B cell (primary cell): ENCODE data around the gene SDHAF2. TPM values are rescaled to one million over a fixed set of nuclear protein-coding genes. Genes with fewer than 3 reads are reported as not detected.

Experiments used
- ATAC-seq: fragments of 200-7000 bp; cut with Tn5 transposase; one replicate; pipeline ENCODE4 v1.10.0; 2021; ENCODE audit warnings: low read depth, mild to moderate bottlenecking, moderate number of reproducible peaks, moderate library complexity
- CTCF ChIA-PET: fragments of 350-600 bp; sonication (Branson Sonifier 250); formaldehyde crosslinking; loops from one replicate; lab custom pipeline; 2021; ENCODE audit warnings: antibody characterized with exemption, inconsistent platforms; lab: Charles Lee
- POLR2A ChIA-PET: fragments of 350-600 bp; sonication (Branson Sonifier 250); formaldehyde crosslinking; loops from one replicate; lab custom pipeline; 2021; ENCODE audit warnings: antibody characterized with exemption; lab: Charles Lee
- DNase-seq: peaks from one replicate; pipeline ENCODE4 v3.0.0; 2013
- H2AFZ ChIP-seq: 2 replicates; pipeline ENCODE4 v1.6.1; 2012; ENCODE audit warnings: mild to moderate bottlenecking, low read depth, low read length; ENCODE audit not compliant: insufficient read depth, poor library complexity, severe bottlenecking
- H3K27ac ChIP-seq, 2 donors: 1 replicate in 1 of 2; 2 replicates in 1 of 2; pipeline ENCODE4 v1.5.1; 2012 to 2013; ENCODE audit warnings: low read length in 2 of 2, mild to moderate bottlenecking in 2 of 2, moderate library complexity in 1 of 2
- H3K27me3 ChIP-seq, 4 experiments: fragments of 200-600 bp in 1 of 4; sonication (generic) in 1 of 4; replicated peaks in 1 of 4; 1 replicate in 2 of 4; 2 replicates in 2 of 4; pipeline versions ENCODE4 v1.6.1 to v1.7.0; 2013 to 2016; ENCODE audit warnings: low read length in 3 of 4, mild to moderate bottlenecking in 2 of 4, mixed read lengths in 1 of 4, moderate library complexity in 1 of 4; ENCODE audit not compliant: insufficient read depth in 4 of 4, control insufficient read depth in 3 of 4; ENCODE audit errors: control extremely low read depth in 1 of 4
- H3K36me3 ChIP-seq, 2 experiments: replicated peaks in 1 of 2; 1 replicate in 1 of 2; 2 replicates in 1 of 2; pipeline versions ENCODE4 v1.6.1 to v1.7.1; 2013; ENCODE audit warnings: low read length in 1 of 2; ENCODE audit not compliant: insufficient read depth in 2 of 2, control insufficient read depth in 1 of 2; ENCODE audit errors: control extremely low read depth in 1 of 2, extremely low read depth in 1 of 2
- H3K4me1 ChIP-seq, 2 donors: fragments of 200-600 bp in 1 of 2; sonication (generic) in 1 of 2; 1 replicate in 1 of 2; 2 replicates in 1 of 2; pipeline versions ENCODE4 v1.5.1 to v1.6.1; 2013 to 2017; ENCODE audit warnings: low read length in 2 of 2; ENCODE audit not compliant: control insufficient read depth in 2 of 2, insufficient read depth in 2 of 2
- H3K4me2 ChIP-seq: replicated peaks from 2 replicates; pipeline ENCODE3; 2012; ENCODE audit warnings: mild to moderate bottlenecking, low read depth, low read length; ENCODE audit not compliant: poor library complexity, severe bottlenecking
- H3K4me3 ChIP-seq, 5 experiments: fragments of 200-600 bp in 1 of 5; sonication (generic) in 1 of 5; 1 replicate in 3 of 5; 2 replicates in 2 of 5; pipeline versions ENCODE4 v1.5.1 to v1.7.0; 2011 to 2016; ENCODE audit warnings: low read length in 4 of 5, mild to moderate bottlenecking in 4 of 5, low read depth in 2 of 5, control low read depth in 1 of 5, moderate library complexity in 1 of 5; ENCODE audit not compliant: insufficient read depth in 1 of 5; ENCODE audit errors: control extremely low read depth in 1 of 5, extremely low read depth in 1 of 5
- H3K79me2 ChIP-seq: fragments of 200-600 bp; sonication (generic); one replicate; pipeline ENCODE4 v1.6.0; 2016; ENCODE audit warnings: low read length; ENCODE audit not compliant: control insufficient read depth, insufficient read depth
- H3K9ac ChIP-seq: fragments of 200-600 bp; sonication (generic); 2 replicates; pipeline ENCODE4 v1.6.1; 2017; ENCODE audit warnings: mild to moderate bottlenecking, low read length, moderate library complexity
- H3K9me3 ChIP-seq, 3 donors: one replicate each; pipeline versions ENCODE4 v1.6.1 to v1.7.1; 2013; ENCODE audit warnings: low read length in 2 of 3; ENCODE audit not compliant: control insufficient read depth in 2 of 3, insufficient read depth in 1 of 3; ENCODE audit errors: control extremely low read depth in 1 of 3
- H4K20me1 ChIP-seq: 2 replicates; pipeline ENCODE4 v1.6.0; 2012; ENCODE audit warnings: mild to moderate bottlenecking, low read length; ENCODE audit not compliant: insufficient read depth, control insufficient read depth, poor library complexity, severe bottlenecking
- H3K27ac Mint-ChIP-seq: one replicate; pipeline ENCODE4 v1.8.0; 2021; ENCODE audit warnings: mixed read lengths
- H3K27me3 Mint-ChIP-seq: one replicate; pipeline ENCODE4 v1.8.0; 2021; ENCODE audit warnings: mixed read lengths
- H3K4me1 Mint-ChIP-seq: one replicate; pipeline ENCODE4 v1.8.0; 2021; ENCODE audit warnings: mixed read lengths
- H3K4me3 Mint-ChIP-seq: one replicate; pipeline ENCODE4 v1.8.0; 2021; ENCODE audit warnings: mixed read lengths
- H3K9me3 Mint-ChIP-seq: one replicate; pipeline ENCODE4 v1.8.0; 2022; ENCODE audit warnings: mixed read lengths; ENCODE audit not compliant: insufficient read depth
- EZH2 ChIP-seq: IDR thresholded peaks from 2 replicates; pipeline ENCODE4 v1.6.1; 2012; ENCODE audit warnings: borderline replicate concordance, low read depth, mild to moderate bottlenecking, moderate library complexity, low read length; ENCODE audit not compliant: insufficient read depth, poor library complexity, severe bottlenecking
- WGBS: methylation state at CpG from one replicate; pipeline ENCODE4 v1.1.5; 2013; ENCODE audit warnings: missing lambda C conversion rate; ENCODE audit not compliant: insufficient coverage; 5-methylcytosine and 5-hydroxymethylcytosine counted together
- intact Hi-C: fragments of 100-400 bp; cut with micrococcal nuclease; formaldehyde crosslinking; loops from one replicate; pipeline ENCODE4 v1.10.0; 2022
- polyA plus RNA-seq: library from polyadenylated mRNA; depleted of rRNA; stranded (reverse); fragments of >200 nt; gene quantifications from 2 replicates; pipeline ENCODE4 v1.2.3, GENCODE V29; 2012
- total RNA-seq, 2 donors: library from RNA; stranded (reverse); fragments of 120-200 nt in 1 of 2; gene quantifications; 1 replicate in 1 of 2; 2 replicates in 1 of 2; pipeline versions ENCODE4 v1.2.3 to v1.2.4, GENCODE V29; 2013 to 2022
- TF ChIP-seq, protein P1 (sequence below): fragments of 200-600 bp; IDR thresholded peaks from one replicate; pipeline ENCODE4 v1.8.0; 2022; ENCODE audit warnings: antibody characterized with exemption, mild to moderate bottlenecking

Gene SDHAF2
- total and polyA plus RNA-seq, 2 donors (not counting 1 experiment from before 2014, with no cell fraction given): 48.9 to 60.8 TPM

DNA sequence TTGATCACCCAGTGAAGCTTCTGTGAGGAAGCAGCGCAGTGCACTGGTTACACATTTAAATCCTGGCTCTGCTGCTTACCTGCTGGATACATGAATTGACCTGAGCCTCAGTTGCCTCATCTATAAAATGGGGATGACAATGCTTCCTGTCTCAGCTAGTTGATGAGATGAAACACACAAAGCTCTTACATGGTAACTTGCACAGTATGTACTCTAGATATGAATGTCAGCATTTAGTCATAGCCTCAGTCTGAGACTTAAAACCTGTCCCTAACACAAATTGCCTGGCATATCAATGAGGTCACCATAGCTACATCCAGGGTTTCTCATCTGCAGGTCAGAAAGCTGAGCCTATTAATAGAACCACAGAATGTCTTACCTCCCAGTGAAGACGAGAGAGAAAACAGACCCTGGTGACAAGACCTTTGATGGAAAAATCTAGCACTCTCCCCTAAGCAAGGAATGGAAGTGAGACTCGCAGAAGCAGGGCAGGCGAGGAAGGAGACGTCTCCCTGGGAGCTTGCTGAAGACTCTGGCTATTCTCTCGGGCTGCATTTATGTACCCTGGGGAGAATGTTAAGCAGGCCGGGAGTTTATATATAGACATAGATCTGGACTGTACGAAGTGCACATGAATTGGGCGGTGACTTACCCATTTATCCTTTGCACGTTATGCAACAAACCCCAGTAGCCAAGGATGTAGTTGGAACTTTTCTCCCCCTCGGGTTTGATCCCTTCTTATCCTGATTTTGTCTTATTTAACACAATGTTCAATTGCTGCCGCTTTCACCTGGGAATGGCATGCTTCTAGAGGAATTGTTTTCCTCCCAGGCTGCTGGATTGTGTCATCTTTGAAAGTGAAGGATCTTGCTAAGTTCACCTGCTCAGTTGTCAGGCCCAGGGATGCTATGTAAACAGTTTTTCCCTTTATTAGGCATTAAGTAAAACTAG is 18.0 kb downstream of the SDHAF2 start:
- Histone ChIP-seq H3K36me3 (peaks cover 2 to 81% of the 10 kb centered on the region in 2 experiments), H3K27me3 (no peaks in the 10 kb centered on the region), H2AFZ (no peak overlapping the region), H3K4me1 (no peaks in the 10 kb centered on the region), H3K9ac (no peak overlapping the region), H3K27ac (no peak overlapping the region), H3K9me3 (no peaks in the 10 kb centered on the region), H3K4me3 (no peak overlapping the region), H3K4me2 (no peak overlapping the region), H4K20me1 (peaks cover 44% of the 10 kb centered on the region), H3K79me2 (peaks cover 47% of the 10 kb centered on the region)
- CTCF ChIA-PET: interaction anchor here (0.5 to 4.5 kb wide), 8 partner anchors 8 to 1918 kb away, joined by 3 to 48 read pairs (median 4); no protein-coding TSS in a partner anchor
- peaks cover 1% of the 10 kb centered on the region for H3K4me1 Mint-ChIP-seq
- H3K9me3 Mint-ChIP-seq: no peaks in the 10 kb centered on the region
- POLR2A ChIA-PET: no interaction called here
- no peak for DNase-seq
- H3K27me3 Mint-ChIP-seq: no peaks in the 10 kb centered on the region
- no peak overlapping the region for H3K4me3 Mint-ChIP-seq
- no peak for ATAC-seq
- WGBS: 74% methylated on average over 8 of the region's 12 CpGs
- TF ChIP-seq, protein P1, sequence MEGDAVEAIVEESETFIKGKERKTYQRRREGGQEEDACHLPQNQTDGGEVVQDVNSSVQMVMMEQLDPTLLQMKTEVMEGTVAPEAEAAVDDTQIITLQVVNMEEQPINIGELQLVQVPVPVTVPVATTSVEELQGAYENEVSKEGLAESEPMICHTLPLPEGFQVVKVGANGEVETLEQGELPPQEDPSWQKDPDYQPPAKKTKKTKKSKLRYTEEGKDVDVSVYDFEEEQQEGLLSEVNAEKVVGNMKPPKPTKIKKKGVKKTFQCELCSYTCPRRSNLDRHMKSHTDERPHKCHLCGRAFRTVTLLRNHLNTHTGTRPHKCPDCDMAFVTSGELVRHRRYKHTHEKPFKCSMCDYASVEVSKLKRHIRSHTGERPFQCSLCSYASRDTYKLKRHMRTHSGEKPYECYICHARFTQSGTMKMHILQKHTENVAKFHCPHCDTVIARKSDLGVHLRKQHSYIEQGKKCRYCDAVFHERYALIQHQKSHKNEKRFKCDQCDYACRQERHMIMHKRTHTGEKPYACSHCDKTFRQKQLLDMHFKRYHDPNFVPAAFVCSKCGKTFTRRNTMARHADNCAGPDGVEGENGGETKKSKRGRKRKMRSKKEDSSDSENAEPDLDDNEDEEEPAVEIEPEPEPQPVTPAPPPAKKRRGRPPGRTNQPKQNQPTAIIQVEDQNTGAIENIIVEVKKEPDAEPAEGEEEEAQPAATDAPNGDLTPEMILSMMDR: no peak
- TF ChIP-seq EZH2: no peak
- no peak overlapping the region for H3K27ac Mint-ChIP-seq
- intact Hi-C loops: no loop called here

DNA sequence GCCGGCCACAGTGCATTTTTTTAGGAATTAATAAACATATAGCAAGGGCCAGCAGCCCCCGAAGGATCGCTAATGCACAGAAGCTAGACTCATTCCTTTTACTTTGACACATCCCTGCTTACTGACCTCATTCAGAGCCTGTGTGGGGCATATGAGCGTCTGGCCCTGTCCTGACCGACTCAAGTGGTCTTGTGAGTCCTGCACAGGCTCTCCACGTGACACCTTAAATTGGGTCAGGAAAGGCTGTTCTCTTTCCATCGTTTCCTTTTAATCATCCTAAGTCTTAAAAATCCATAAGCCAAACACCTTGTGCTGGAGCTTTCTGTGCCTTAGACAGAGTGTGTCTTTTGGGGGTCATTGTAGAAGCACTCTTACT is 18.6 kb downstream of the SDHAF2 start:
- 97% methylated on average over 3 of the region's 7 CpGs for WGBS
- TF ChIP-seq EZH2: no peak
- TF ChIP-seq, protein P1: no peak
- H3K36me3 ChIP-seq: peaks cover 2 to 79% of the 10 kb centered on the region in 2 experiments
- H3K4me3 ChIP-seq: no peak overlapping the region
- H2AFZ ChIP-seq: no peak overlapping the region
- no peaks in the 10 kb centered on the region for H3K27me3 ChIP-seq
- POLR2A ChIA-PET: interaction anchor here (1.2 kb wide), 1 partner anchor 88 kb away, joined by 3 read pairs; no protein-coding TSS in a partner anchor
- intact Hi-C loops: no loop called here
- Mint-ChIP-seq H3K4me3 (no peak overlapping the region), H3K27me3 (no peaks in the 10 kb centered on the region), H3K4me1 (no peaks in the 10 kb centered on the region), H3K27ac (no peak overlapping the region), H3K9me3 (no peaks in the 10 kb centered on the region)
- H3K9ac ChIP-seq: no peak overlapping the region
- no peak overlapping the region for H3K27ac ChIP-seq
- peaks cover 37% of the 10 kb centered on the region for H4K20me1 ChIP-seq
- DNase-seq (no peak), ATAC-seq (no peak)
- peaks cover 42% of the 10 kb centered on the region for H3K79me2 ChIP-seq
- H3K9me3 ChIP-seq: no peaks in the 10 kb centered on the region
- H3K4me1 ChIP-seq: no peaks in the 10 kb centered on the region
- H3K4me2 ChIP-seq: no peak overlapping the region
- CTCF ChIA-PET: interaction anchor here (1.0 to 4.5 kb wide), 3 partner anchors 8 to 63 kb away, joined by 4 to 48 read pairs (median 5); no protein-coding TSS in a partner anchor
